ENCODE data around the gene GPER1.
"Not testable (repeated sequence)": the region's sequence is repeated elsewhere in the genome, so short reads cannot be mapped to it uniquely, and the experiment has no call there.

The GPER1 gene

DNA sequence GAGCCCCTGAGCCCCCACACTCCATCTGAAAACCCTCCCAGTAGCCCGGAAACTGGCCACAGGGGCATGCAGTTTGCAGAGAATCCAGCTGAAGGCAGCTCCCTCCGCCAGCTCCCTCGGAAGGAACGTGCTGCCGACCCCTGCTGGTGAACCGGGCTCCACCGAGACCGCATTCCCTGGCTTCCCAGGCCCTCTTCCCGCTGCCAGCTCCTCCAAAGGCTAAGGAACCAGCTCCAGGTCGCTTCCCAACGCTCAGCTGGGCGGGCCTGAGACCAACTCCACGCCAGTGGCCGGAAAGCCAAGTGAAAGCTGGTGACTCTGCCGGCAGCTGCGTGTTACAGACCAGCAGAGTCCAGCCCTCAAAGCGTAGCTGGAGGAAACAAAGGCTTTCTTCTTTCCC lies 35.8 kb downstream of the GPER1 start:
- peak; percentile 62 for DNase-seq

DNA sequence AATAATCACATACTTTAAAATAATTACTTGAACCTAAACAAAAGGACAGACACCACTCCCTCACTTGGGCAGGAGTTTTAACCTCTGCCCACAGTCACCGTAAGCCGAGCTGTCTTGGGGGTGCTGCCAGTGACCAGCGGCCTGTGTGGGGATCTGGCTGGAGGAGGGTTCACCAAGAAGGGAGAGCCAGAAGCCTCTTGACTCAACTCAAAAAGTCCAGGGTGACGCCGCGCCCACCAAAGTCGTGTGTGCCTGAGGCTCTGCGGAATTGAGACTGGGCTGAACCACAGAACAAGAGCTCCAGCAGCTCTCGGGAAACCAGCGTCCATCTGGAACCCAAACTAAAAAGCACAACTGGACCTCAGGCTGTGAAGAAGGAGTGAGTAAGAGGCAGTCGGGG lies 36.3 kb downstream of the GPER1 start:
- DNase-seq, result no peak

DNA sequence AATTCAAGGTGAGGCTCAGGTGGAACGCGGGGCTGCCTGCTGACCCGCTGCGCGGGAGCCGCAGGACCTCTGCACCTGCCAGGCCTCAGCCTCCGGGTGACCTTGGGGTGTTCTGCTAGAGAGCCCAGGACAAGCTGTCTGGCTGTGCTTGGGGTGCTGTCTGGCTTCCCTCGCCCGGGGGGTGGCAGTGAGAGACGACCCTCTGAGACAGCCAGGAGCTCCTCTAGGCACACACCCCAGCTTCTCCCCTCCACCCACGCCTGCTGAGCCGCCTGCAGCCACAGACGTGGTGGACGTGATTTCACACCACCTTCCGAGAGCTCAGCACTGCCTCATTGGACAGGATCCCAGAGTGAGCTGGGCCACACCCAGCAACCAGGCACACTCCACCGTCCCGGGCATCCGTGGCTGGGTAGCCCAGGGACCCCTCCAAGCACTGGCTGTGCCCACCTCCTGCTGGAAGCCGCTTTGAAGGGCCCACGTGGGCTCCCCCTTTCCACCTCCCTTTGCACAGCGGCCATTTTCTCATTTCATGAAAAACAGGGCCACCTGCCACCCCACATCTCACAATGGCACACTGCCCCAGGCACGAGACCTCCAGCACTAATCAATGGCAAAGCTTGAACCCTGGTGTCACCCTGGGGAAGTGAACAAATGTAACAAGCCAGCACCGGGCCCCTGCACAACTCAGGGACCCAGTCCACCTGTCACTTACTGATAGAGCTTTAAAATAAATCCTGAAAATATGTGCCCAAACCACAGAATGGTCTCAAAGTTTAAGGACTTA lies 37.1 kb downstream of the GPER1 start:
- no peak for DNase-seq

DNA sequence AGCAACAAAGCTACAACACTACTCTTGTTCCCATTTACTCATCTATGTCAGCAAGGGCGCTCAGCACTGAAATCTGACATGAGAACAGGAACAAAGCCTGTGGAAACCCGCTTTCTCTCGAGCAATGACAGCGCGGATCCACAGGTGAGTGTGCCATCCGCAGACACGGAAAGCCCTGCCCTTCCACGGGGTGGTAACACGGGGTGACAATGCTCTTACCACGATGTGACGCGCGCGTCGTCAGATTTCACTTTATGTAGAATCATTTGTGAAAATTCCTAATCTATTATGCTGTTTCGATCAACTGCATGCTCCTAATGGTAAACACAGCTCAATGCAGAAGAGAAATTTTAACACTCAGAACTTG lies 37.7 kb downstream of the GPER1 start:
- DNase-seq, result no peak

DNA sequence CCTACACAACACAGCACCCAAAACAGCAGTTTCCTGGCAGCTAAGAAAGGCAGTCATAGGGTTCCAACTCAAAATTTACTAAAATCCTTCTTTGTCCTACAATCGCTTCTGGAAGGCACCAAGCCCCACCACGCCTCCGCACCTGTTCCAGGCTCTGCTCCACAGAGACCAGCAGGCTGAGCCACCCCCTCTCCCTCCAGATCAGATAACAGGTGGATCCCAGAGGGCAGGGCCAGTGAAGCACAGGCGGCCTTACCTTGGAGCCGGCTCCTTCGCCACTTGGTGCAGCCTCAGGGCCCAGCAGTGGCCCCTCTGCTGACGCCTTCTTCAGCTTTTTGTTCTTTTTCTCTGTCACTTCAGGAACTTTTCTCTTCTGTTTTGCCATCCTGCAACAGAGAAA lies 39.1 kb downstream of the GPER1 start:
- no peak for DNase-seq

DNA sequence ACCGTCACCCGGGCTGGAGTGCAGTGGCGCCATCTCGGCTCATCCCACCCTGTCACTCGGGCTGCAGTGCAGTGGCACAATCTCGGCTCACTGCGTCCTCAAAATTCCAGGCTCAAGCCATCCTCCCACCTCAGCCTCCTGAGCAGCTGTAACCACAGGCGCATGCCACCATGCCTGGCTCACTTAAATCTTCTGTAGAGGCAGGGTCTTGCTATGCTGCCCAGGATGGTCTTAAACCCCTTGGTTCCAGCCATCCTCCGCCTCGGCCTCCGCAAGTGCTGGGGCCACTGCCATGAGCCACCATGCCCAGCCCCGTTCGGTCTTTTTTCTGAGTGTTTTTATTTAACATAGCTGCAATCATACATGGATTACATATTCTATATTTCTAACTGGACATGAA lies 41.5 kb downstream of the GPER1 start:
- no peak for DNase-seq

DNA sequence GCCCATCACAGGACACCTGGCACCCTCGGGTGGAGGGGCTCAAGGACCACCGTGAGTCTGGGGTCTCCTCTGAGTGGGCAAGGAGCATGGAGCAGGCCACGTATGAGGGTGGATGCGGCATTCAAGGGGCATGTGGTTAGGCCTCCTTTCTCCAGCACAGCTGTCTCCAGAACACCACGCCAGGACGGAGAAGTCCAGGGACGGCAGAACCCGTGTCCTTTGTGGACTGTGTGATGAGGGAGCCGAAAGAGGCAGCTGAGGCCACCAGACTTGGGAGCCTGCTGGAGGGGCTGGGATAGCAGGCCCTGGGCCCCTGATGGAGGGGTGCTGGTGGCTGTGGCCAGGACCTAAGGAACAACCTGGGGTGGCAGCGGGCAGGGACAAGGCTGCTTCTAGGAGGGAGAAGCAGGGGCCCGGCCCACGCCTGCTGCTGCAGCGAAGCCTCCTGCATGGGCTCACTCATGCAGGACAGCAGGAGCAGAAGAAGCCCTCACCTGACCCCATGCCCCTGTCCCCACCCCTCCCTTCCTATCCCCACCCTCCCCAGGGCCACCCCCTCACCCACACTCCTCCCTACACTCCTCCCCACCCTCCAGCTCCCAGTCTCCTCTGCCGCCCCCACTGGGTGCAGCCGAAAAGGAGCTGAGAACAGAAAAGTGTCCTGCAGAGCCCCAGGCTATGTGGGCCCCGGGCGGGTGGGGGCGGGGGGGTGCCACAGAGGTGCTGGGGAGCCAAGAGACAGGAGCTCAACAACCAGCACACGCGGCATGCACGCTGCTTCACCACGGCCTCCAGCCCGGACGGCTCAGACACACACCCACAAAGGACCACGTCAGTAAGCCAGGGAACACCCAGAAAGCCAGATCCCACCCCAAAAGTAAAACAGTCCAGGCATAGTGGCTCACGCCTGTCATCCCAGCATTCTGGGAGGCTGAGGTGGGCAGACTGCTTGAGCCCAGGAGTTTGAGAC lies 42.4 kb downstream of the GPER1 start:
- no peak for DNase-seq

DNA sequence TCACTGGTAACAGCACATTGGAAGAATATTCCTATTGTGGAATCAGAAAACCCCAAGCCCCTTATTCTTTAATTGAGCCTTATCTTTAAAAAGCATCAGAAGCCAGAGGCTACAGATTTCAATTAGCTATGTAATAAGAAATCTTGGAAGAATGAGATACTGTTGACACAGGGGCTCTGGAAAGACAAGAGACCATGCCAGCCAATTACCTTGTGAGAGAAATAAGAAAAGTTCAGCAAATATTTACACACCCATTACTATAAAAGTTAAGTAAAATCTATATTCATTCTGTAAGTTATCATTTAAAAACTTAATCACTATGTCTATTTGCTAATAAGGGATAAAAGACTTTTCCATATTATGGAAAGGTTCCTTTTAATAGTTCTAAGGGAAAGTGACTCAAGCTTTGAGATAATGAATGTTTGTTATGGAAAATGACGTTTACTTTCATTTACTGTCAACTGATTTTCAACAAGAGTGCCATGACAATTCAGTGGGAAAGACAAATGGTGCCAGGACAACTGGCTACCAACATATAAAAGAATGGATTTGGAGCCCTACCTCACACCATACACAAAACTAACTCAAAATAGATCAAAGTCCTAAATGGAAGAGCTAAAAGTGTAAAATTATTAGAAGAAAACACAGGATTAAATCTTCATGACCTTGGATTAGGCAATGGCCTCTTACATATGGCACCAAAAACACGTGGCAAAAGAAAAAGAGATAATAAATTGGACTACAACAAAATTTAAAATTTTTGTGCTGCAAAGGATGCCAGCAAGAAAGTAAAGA lies 43.8 kb downstream of the GPER1 start:
- DNase-seq, result no peak

DNA sequence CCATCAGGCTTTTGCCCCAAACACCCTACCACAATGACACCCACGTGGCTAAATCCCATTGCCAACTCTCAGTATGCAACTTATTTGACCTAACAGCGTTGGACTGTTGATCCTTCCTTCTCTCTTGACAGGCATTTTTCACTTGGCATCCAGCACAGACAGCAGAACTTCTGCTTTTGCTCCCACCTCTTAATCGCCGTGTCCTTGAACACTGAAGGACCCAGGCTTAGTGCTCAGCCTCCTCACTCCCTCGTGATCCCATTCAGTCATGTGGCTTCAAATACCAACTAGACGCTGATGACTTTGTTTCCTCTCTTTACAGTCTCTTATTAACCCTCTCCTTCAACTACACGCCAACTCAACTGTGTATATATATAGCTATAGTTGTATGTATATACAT lies 47.0 kb downstream of the GPER1 start:
- DNase-seq, result no peak

DNA sequence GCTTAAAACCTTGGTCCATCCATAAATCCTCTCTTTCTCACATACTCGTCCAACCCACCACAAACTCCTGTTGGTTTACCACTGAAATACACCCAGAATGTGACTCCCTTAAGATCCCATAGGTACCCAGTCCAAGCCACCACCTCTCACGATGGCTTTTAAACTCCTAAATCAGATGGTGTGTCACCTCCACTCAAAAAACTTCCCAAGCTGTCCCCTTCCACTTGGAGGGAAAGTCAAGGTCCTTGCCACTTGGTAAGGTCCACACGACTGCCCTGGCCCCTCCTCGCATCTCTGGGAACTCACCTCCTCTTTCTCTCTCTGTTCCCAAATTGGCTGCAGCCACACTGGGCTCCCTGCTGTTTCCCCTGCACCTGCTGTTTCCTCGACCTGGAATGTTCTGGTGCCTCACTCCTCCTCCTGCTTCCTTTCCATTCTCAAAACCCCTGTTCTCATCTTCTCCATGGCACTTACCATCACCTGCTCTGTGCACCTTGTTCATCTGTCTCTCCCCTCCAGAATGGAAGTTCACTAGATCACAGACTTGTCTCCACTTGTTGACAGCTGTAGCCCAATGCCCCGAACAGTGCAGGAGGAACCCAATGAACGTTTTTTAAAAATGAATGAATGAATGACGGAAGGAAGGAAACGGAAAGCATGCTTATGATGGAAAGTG lies 49.1 kb downstream of the GPER1 start:
- no peak for DNase-seq

DNA sequence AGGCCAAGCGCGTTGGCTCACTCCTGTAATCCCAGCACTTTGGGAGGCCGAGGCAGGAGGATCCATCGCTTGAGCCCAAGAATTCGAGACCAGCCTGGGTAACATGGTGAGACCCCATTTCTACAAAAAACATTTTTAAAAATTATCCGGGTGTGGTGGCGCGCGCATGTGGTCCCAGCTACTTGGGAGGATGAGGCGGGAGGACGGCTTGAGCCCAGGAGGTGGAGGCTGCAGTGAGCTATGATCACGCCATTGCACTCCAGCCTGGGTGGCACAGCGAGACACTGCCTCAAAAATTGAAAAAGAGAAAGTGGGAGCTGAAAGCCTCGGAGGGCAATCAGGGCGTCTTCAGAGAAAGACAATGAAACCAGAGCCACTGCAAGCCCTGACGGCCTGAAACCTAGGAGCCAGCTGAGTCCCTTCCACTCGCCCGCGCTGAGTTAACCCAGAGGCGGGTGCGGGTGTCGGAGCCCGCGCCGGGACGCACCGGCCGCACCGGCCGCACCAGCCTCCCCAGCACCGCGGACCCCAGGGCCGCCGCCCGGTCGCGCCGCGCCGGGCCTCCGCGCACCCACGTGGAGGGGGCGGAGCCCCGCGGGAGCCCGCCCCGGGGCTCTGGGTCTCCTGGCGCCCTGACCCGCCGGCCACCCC lies 49.7 kb downstream of the GPER1 start:
- DNase-seq, result no peak

DNA sequence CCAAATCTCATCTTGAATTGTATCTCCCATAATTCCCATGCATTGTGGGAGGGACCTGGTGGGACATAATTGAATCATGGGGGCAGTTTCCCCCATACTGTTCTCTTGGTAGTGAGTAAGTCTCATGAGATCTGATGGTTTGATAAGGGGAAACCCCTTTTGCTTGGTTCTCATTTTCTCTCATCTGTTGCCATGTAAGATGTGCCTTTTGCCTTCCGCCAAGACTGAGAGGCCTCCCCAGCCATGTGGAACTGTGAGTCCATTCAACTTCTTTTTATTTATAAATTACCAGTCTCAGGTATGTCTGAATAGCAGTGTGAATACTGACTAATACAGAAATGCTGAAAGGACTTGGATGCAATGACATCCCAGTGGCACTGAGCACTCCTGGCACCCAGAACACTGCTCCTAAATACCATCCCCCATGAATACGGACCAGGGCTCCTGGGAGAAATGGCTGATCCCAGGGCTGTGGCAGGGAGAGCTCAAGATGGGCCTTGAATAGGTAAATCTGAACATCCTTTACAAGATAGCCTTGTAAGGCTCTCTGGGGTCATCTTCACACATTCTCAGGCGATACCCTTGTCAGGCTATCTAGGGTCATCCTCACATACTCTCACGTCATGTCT lies 52.7 kb downstream of the GPER1 start:
- DNase-seq, result no peak

DNA sequence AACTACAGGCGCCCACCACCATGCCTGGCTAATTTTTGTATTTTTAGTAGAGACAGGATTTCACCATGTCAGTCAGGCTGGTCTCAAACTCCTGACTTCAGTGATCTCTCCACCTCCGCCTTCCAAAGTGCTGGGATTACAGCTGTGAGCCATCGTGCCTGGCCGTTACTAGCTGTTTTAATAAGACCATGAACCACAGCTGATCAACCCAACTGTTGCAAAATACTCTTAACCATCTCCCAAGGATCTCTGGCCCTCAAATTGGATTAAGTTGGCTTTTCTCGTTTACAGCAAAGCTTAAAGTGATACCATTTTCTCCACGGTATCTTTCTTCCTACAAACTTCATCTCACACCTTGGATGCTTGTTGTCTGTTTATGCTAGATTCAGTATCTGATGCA lies 53.7 kb downstream of the GPER1 start:
- no peak for DNase-seq

DNA sequence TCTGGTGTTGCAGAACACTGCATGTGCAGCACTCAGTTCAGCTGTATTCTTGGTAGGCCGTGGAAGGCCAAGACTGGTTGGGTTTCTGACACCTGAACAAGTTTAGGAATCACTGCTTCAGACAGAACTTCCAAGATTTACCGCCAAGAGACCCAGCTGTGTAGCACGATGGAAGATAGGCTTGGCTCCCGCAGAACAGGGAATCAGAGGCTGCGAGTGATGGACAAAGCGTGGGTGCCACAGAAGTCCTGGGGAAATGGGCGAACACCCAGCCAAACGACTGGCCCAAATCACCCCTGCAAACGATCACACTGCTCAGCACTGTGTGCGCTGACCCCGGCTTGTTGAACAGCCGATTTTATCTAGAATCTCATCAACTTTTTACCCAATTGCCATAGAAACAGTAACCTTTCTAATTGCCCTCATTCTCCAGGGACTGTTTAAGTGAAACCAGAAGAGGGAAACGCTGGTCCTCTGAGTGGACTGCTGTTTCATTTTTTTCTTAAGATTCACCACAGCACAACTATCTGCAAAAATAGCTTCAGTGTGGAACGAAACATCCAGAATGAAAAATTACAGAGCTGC lies 54.2 kb downstream of the GPER1 start:
- no peak for DNase-seq

DNA sequence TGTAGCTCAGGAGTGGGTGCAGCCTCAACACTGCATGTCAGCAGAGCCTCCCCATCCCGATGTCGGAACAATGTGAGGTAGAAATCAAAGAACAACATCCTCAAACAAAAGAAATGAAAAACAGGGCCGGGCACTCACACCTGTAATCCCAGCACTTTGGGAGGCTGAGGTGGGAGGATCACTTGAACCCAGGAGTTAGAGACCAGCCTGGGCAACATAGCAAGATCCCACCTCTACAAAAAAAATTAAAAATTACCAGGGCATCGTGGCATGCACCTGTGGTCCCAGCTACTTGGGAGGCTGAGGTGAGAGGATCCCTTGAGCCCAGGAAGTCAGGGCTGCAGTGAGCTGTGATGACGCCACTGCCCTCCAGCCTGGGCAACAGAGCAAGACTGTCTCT lies 55.1 kb downstream of the GPER1 start:
- not testable (repeated sequence) for DNase-seq

Data from fibroblast of skin of right biceps (primary cell).